ENCODE data around the gene FOXB1. TPM values are rescaled to one million over a fixed set of nuclear protein-coding genes. Genes with fewer than 3 reads are reported as not detected.

Gene FOXB1
- total RNA-seq, 1 donor from 2014 or later, result not detected

DNA sequence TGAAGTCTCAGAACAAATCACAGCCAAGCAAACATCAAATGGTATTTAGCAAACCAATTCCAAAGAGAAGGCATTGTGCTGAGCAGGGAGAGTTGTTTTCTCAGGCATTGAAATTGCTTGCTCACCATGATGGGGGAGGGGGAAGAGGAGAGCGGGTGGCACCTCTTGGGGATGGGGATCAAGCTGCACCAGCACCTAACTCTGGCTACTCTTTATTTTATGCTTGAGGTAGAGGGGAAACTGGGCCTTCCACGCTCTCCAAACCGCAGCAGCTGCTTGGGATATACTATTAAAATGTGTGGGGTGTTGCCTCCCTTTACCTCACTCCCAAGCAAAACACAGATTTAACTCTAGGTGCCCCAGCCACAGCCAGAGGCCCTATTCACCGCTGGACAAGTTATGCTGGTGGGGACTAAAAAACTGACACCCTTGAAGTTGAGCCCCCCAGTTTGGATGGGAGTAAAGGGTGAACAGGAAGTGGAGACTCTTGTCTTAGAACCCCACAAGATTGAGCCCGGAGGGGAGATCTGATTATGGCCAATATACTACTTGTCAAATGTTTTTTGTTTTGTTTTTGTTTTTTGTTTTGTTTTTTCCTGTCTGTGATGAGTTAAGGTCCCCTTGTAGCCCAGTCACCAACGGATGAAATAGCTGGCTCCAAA lies 5.0 kb upstream of the FOXB1 start:
- DNase-seq (ENCODE audit: low spot score), result no peak

DNA sequence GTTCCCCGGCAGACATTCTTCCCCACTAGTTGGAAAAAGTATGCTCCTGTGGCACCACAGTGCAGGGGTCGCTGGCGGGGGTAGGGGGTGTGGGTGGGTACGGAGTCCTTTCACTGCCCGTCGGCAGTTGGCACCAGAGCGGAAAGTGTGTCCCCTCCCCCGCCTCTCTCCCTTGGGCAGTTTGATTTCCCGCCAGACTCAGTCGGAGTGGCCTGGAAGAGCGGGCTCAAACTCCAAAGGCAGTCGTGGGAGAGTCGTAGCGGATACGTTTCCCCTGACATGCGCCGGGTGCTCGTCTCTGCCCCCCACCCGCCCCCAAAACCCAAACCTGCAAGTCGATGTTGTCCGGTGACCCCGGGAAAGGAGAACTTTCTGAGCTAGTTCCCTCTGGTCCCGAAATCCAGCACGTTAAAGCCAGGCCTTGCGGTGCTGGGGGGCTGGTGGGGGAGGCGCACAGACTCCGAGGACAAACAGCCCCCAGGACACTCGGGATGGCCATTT lies 4.4 kb upstream of the FOXB1 start:
- DNase-seq (ENCODE audit: low spot score), result no peak

- no peak for DNase-seq (ENCODE audit: low spot score)
Measured at GRCh38 chr15:60000113-60000823, 3.8 kb upstream of the FOXB1 start.

DNA sequence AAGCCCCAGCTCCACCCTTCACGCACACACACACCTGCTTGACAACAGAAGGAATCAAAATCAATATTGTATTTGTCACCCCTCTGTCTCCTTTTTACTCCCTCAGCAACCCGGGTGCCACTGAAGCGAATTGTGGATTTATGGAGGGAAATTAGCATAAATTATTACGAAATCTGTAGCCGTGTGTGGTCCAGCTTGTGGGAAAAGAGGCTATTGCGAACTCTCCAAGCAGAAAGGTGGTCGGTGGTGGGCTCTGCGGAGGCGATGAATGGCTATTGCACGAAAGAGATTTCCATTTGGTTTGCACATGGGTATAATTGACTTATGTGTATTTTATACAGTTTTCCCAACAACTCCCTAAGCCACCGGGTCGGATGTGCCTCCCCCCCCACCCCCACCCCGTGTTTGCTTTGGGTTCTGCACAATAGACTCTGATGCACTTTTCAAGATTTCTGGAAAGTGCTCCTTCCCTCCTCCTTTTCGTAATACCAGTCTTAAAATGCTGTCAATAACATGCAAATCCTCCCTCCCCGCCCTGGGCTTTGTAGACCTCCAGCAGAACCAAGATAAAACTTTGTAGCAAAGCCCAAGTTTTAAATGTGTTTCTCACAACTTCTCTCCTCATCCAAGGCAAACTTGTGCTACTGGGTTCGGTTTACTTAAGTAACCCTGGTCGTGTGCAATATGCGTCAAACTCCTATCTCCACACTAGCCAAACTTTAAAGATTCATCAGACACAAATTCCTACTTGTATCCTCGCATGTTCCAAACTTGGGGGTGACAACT lies 3.1 kb upstream of the FOXB1 start:
- no peak for DNase-seq (ENCODE audit: low spot score)

GRCh38 chr15:60001610-60002527 lies 2.2 kb upstream of the FOXB1 start:
- DNase-seq (ENCODE audit: low spot score), result no peak

- DNase-seq (ENCODE audit: low spot score), result no peak
Measured at GRCh38 chr15:60002528-60003218, 1.4 kb upstream of the FOXB1 start.

DNA sequence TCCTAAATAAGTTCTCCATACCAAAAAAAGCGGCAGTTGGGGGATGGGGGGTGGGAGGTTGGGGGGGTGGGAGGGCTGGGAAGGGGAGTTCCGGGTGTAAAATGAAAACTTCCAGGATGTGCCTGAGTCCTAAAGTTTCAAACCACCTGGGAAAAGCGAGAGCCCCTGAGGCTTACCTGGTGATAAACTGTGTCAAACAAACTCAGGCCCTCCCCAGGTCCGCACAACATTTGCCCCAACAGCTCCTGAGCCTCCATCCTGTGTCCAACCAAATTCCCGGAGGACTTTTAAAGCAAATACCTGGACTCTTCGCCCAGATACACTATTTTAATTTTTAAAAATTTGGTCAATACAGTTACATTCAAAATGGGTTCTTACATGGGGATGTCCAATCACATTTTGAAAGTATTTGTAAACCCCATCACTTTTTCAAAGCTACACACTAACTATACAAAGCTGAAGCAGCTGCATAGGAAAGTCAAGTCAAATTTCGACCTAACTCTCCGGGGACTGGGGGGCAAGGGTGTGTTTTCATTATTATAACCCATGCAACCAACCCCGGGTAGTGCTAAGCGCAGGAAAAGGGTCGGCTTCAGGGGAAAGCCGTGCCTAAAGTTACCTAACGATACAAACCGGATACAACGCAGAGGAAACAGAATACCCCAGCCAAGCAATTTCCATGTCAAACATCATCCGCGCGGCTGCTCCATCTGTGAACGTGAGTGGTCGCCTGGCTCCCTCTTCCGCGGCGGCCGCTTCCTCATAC lies 685 bp upstream of the FOXB1 start:
- no peak for DNase-seq (ENCODE audit: low spot score)

DNA sequence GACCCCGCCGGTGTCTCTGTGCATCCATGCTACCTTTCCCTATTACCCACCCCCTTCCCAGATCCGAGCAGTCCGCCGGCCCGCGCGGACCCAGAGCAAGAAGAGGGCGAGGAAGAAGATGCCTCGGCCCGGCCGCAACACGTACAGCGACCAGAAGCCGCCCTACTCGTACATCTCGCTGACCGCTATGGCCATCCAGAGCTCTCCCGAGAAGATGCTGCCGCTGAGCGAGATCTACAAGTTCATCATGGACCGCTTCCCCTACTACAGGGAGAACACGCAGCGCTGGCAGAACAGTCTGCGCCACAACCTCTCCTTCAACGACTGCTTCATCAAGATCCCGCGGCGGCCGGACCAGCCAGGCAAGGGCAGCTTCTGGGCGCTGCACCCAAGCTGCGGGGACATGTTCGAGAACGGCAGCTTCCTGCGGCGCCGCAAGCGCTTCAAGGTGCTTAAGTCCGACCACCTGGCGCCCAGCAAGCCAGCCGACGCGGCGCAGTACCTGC lies 788 bp downstream of the FOXB1 start:
- no peak for DNase-seq (ENCODE audit: low spot score)

GRCh38 chr15:60005352-60006202 lies 1.5 kb downstream of the FOXB1 start:
- no peak for DNase-seq (ENCODE audit: low spot score)

DNA sequence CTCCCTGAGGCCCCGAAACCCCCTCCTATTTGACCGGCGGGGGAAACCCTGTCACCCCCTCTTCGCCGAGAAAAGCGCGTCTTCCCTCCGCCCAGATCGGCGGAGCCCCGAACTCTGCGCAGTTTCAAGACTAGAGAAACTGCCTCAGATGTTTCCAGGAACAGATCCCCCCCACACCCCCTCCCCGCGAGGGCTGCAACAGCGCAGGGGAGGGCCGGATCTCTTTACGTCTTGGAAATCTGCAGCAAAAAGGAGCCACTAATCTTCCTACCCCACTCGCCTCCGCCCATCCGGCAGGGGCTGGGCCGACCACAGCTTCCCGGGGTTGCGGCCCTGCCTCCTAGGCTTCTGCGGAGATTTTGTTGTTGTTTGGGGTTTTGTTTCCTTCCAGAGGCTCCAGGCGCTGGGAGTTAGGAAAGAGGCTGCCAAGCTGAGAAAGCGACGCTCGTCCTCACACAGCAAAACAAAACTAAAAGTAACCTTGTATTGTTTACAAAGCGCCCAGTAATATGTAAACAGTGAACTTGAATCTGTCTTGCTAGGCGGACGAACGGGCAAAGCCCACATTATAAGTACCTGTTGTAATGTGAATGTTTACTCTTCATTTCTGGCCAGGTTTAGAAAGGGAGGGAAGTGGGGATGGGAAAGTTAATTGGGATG lies 2.2 kb downstream of the FOXB1 start:
- DNase-seq (ENCODE audit: low spot score), result no peak

DNA sequence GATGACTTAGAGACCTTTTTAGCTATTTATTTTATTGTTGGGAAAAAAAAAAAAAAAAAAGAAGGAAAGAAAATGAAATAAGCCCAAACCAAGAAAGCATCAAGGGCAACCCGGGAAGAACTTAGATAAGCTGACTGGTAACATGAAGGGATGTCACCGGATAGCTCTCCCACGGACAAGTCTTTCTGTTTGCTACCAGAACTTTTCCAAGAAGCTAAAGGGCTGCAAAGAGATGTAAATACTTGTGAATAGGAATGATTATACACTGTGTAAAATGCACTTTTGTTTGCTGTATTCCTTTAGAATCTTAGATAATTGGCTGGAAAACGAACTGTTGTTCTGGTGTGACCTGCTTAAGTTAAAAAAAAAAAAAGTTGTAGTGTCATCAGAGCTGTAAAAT lies 2.8 kb downstream of the FOXB1 start:
- no peak for DNase-seq (ENCODE audit: low spot score)

DNA sequence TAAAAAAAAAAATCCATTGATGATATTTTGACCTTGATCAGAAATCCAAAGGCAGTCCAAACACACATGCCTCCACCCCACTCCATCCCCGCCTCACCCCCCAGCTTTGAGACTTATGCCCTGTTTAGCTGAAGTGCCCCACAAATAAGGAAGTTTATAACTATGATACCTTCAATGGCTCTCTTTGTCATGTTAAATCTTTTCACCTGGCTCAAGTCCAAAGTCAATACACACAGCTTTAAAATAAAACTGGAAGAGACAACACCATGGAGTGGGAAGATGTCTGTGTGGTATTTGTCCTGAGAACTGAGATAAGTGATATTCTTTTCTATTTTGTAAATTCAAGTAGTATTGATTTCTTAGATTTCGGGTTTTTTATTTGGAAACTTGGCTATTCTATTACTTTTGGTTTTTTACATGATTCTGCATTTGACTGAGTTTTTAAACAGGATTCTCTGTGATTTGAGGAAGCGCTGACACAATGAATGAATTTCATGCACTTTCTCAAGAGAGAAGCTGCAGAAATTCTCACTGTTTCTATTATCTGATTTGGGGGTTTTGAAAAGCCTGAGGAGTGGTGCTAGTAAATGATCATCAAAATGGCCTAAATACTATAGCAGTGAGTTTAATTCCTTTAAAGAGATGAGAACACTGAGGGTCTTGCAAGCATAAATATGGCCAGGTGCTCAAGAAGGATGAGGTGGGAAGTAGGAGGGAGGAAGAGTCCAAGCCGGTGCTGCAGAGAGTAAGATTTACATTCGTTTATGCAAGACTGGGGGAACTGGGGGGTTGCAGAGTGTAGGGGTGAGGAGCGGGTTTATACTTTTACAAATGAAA lies 5.2 kb downstream of the FOXB1 start:
- no peak for DNase-seq (ENCODE audit: low spot score)

DNA sequence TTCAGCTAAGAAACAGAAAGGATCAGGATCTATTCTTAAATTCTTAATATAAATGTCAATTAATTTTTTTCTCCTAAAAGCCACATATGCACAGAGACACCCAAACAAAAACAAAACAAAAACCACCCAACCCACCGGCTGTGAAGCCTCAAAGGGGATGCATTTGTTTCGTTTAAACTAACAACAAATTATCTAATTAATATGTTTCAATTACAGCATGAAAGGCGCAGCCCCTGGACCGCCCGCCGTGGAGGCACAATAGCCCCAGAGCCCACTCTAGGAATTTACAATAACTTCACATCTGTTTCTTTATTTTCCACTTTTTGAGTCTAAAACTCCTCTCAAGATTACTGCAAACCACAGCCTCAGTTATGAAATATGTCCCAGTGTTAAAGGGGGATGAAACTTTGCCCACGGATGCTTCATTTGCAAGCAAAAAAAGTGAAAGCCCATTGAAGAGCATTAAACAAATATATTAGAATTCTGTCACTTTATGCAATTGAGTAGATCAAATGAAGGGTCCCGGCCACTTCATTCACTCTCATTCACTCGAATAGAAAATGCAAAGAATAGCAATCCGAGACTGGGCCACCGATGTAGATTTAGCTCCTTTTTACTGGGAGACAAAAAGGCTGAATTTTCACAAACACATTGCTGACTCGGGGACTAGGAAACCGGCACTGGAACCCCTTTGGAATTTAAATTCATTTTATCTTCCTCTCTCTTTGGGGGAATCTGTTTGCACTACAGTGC lies 6.0 kb downstream of the FOXB1 start:
- DNase-seq (ENCODE audit: low spot score), result no peak

DNA sequence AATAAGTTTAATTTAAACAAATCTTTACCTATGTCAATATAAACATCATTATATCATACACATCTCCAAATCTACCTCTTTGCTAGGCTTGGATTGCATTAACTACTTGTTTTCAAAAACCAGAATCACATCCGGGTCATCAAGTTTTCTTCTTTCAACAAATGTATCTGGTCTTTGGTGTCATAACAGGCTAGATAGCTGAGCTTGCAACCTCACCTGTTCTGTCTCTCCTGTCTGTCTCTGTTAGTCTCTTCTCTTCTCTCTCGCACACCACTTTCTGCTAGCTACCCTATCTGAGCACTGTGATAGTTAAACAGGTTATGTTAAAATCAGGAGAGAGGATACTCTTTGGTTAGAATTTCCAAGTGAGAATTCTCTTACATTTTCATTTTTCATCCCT lies 6.7 kb downstream of the FOXB1 start:
- no peak for DNase-seq (ENCODE audit: low spot score)

GRCh38 chr15:60012695-60013094 lies 8.6 kb downstream of the FOXB1 start:
- DNase-seq (ENCODE audit: low spot score), result no peak

All from ureter (tissue), 1 donor.